ENCODE measurements around the gene TPX2. TPM values are rescaled to one million over a fixed set of nuclear protein-coding genes. Genes with fewer than 3 reads are reported as not detected.

The TPX2 gene
- polyA plus RNA-seq, 1 of the 3 experiments (the other 2 are of a cell fraction): 17.1 TPM

GRCh38 chr20:31716818-31717477, 22.1 kb upstream of the TPX2 start:
- H3K9me3 ChIP-seq: no peaks in the 10 kb centered on the region
- 91% methylated on average over 4 of the region's 5 CpGs for WGBS (ENCODE audit: low lambda C conversion rate)
- peaks cover 31% of the 10 kb centered on the region for H3F3A ChIP-seq (replicated peaks; ENCODE audit: insufficient read depth)
- peak overlapping the region; percentile 34 to 99 for H3K27ac ChIP-seq (ENCODE audit: low read depth in 2 of 2, low read length in 1 of 2)
- TF ChIP-seq TEAD4 (IDR thresholded peaks at IDR 0.05; ENCODE audit: borderline replicate concordance, insufficient read depth): no peak
- TF ChIP-seq IRF3 (IDR thresholded peaks at IDR 0.05; ENCODE audit: low read depth, low read length): no peak
- TF ChIP-seq YY1 (IDR thresholded peaks at IDR 0.05; ENCODE audit: low read depth): no peak
- TF ChIP-seq GABPA (IDR thresholded peaks at IDR 0.05; ENCODE audit: low read depth): no peak
- H3K4me3 ChIP-seq (ENCODE audit: low read depth in 2 of 2, low read length in 1 of 2): peak overlapping the region; percentile 9 to 81; a peak in 2 of 4 replicates
- CTCF ChIA-PET: interaction anchor here (1.2 to 11.2 kb wide), 3 partner anchors 59 to 156 kb away, joined by 3 to 288 read pairs (median 4); no protein-coding TSS in a partner anchor
- POLR2A ChIA-PET: interaction anchor here (1.1 kb wide), 1 partner anchor 154 kb away, joined by 3 read pairs; no protein-coding TSS in a partner anchor
- peak overlapping the region; percentile 97 for H3K4me2 ChIP-seq
- DNase-seq: no peak
- H3K36me3 ChIP-seq (replicated peaks in 1 of 2; ENCODE audit: control insufficient read depth in 1 of 2, insufficient read depth in 2 of 2, low read length in 1 of 2): peaks cover 48 to 61% of the 10 kb centered on the region in 2 experiments
- H3K9me2 ChIP-seq: no peaks in the 10 kb centered on the region
- no peak overlapping the region; the same call in 1 of the 2 replicates for H3K9ac ChIP-seq
- H3K79me2 ChIP-seq (ENCODE audit: insufficient read depth): peaks cover 88% of the 10 kb centered on the region
- no peak overlapping the region for H2AFZ ChIP-seq (ENCODE audit: low read depth)
- H4K20me1 ChIP-seq (ENCODE audit: insufficient read depth): no peaks in the 10 kb centered on the region
- no peaks in the 10 kb centered on the region for H3K27me3 ChIP-seq (ENCODE audit: insufficient read depth)
- H3K4me1 ChIP-seq (ENCODE audit: control insufficient read depth in 1 of 2, insufficient read depth in 2 of 2, low read depth in 1 of 2, low read length in 1 of 2): peaks cover 54 to 62% of the 10 kb centered on the region in 2 experiments

GRCh38 chr20:31717478-31718201, 21.4 kb upstream of the TPX2 start:
- peak overlapping the region in 1 of 2 experiments; percentile 81; a peak in 2 of 4 replicates for H3K4me3 ChIP-seq (ENCODE audit: low read depth in 2 of 2, low read length in 1 of 2)
- 0 out of 2 replicates have a peak overlapping the region, but pooled peaks have one; percentile 15 for H3K9ac ChIP-seq
- peaks cover 47 to 59% of the 10 kb centered on the region in 2 experiments for H3K36me3 ChIP-seq (replicated peaks in 1 of 2; ENCODE audit: control insufficient read depth in 1 of 2, insufficient read depth in 2 of 2, low read length in 1 of 2)
- no peak for DNase-seq
- H3K9me2 ChIP-seq: no peaks in the 10 kb centered on the region
- POLR2A ChIA-PET: no interaction called here
- peaks cover 47 to 56% of the 10 kb centered on the region in 2 experiments for H3K4me1 ChIP-seq (ENCODE audit: control insufficient read depth in 1 of 2, insufficient read depth in 2 of 2, low read depth in 1 of 2, low read length in 1 of 2)
- H3K4me2 ChIP-seq: peak overlapping the region; percentile 97
- H3K27me3 ChIP-seq (ENCODE audit: insufficient read depth): no peaks in the 10 kb centered on the region
- H2AFZ ChIP-seq (ENCODE audit: low read depth): no peak overlapping the region
- H3K79me2 ChIP-seq (ENCODE audit: insufficient read depth): peaks cover 89% of the 10 kb centered on the region
- CTCF ChIA-PET: interaction anchor here (1.0 to 11.2 kb wide), 5 partner anchors 60 to 161 kb away, joined by 3 to 288 read pairs (median 4); no protein-coding TSS in a partner anchor
- peaks cover 26% of the 10 kb centered on the region for H3F3A ChIP-seq (replicated peaks; ENCODE audit: insufficient read depth)
- 90% methylated on average over 6 of the region's 6 CpGs for WGBS (ENCODE audit: low lambda C conversion rate)
- TF ChIP-seq EZH2phosphoT487 (IDR thresholded peaks at IDR 0.05; ENCODE audit: borderline replicate concordance, low read depth): no peak
- no peak for TF ChIP-seq IRF3 (IDR thresholded peaks at IDR 0.05; ENCODE audit: low read depth, low read length)
- TF ChIP-seq SIN3A (IDR thresholded peaks at IDR 0.05; ENCODE audit: borderline replicate concordance, low read depth, low read length): no peak
- no peak for TF ChIP-seq NFIC (IDR thresholded peaks at IDR 0.05; ENCODE audit: borderline replicate concordance)
- no peak for TF ChIP-seq CHD2 (IDR thresholded peaks at IDR 0.05; ENCODE audit: low read length, partially characterized antibody)
- TF ChIP-seq POLR2AphosphoS5 (IDR thresholded peaks at IDR 0.05; ENCODE audit: low read depth, low read length): no peak
- TF ChIP-seq TAF1 (IDR thresholded peaks at IDR 0.05; ENCODE audit: borderline replicate concordance, low read depth, low read length): no peak
- TF ChIP-seq MEF2A (IDR thresholded peaks at IDR 0.05; ENCODE audit: borderline replicate concordance, low read depth): no peak
- no peak for TF ChIP-seq SMC3 (IDR thresholded peaks at IDR 0.05; ENCODE audit: low read depth, low read length)
- no peak for TF ChIP-seq RAD21 (IDR thresholded peaks at IDR 0.05; ENCODE audit: low read length)
- TF ChIP-seq MAX (IDR thresholded peaks at IDR 0.05; ENCODE audit: low read depth): no peak
- no peak for TF ChIP-seq YY1 (IDR thresholded peaks at IDR 0.05; ENCODE audit: low read depth)
- peak overlapping the region in 1 of 2 experiments; percentile 99; a peak in 2 of 4 replicates for H3K27ac ChIP-seq (ENCODE audit: low read depth in 2 of 2, low read length in 1 of 2)
- H3K9me3 ChIP-seq: no peaks in the 10 kb centered on the region
- H4K20me1 ChIP-seq (ENCODE audit: insufficient read depth): no peaks in the 10 kb centered on the region
